GM12878 (cell line): ENCODE data around the gene MAML3. TPM values are rescaled to one million over a fixed set of nuclear protein-coding genes. Genes with fewer than 3 reads are reported as not detected.
A peak's percentile ranks its signal among the peaks of the same experiment; 100 is the strongest.

ENCODE experiments used
- ATAC-seq: fragments of 200-7000 bp; cut with Tn5 transposase; 3 replicates; pipeline ENCODE4 v1.9.1; 2020; ENCODE audit warnings: mild to moderate bottlenecking, moderate library complexity
- BruUV-seq: library from RNA; stranded (reverse); fragments of 400-500 nt; replicated peaks from 2 replicates; lab custom pipeline; 2021; lab: Mats Ljungman, UMichigan
- CTCF ChIA-PET: fragments of 300-600 bp; sonication (Branson Sonifier 250); formaldehyde crosslinking; extraction: SDS; loops from one replicate; lab custom pipeline; 2021; ENCODE audit warnings: inconsistent platforms; lab: Yijun Ruan, JAX
- POLR2A ChIA-PET: fragments of 350-600 bp; formaldehyde crosslinking; extraction: SDS; loops from one replicate; lab custom pipeline; 2021; ENCODE audit warnings: inconsistent platforms; lab: Charles Lee
- RAD21 ChIA-PET: fragments of 300-600 bp; sonication (Branson Sonifier 250); formaldehyde crosslinking; loops from one replicate; lab custom pipeline; 2023; ENCODE audit warnings: antibody characterized with exemption; ENCODE audit not compliant: unreplicated experiment; lab: Charles Lee
- SMC1A ChIA-PET: fragments of 300-600 bp; sonication (Branson Sonifier 250); formaldehyde crosslinking; loops from one replicate; lab custom pipeline; 2023; ENCODE audit not compliant: unreplicated experiment, uncharacterized antibody; lab: Charles Lee
- DNase-seq: peaks from one replicate; pipeline ENCODE4 v3.0.0-alpha.2; 2011; ENCODE audit warnings: low read depth, low spot score
- FAIRE-seq: peaks from 3 replicates; lab custom pipeline; 2011; peaks lifted over from hg19 to GRCh38; lab: Jason Lieb, UNC
- H2AFZ ChIP-seq: 2 replicates; pipeline ENCODE4 v1.6.0; 2011; ENCODE audit warnings: low read depth, low read length, control low read depth; ENCODE audit not compliant: control insufficient read depth
- H3K27ac ChIP-seq: 2 replicates; pipeline ENCODE4 v1.5.1; 2011; ENCODE audit warnings: control low read depth; ENCODE audit not compliant: control insufficient read depth, insufficient read depth
- H3K27me3 ChIP-seq, 2 experiments: replicated peaks in 1 of 2; 2 replicates each; pipeline versions ENCODE4 v1.6.0 to v1.6.1; 2011; ENCODE audit warnings: low read length in 1 of 2; ENCODE audit not compliant: control insufficient read depth in 2 of 2, insufficient read depth in 2 of 2
- H3K36me3 ChIP-seq, 2 experiments: 2 replicates each; pipeline ENCODE4 v1.5.1; 2011; ENCODE audit warnings: low read length in 1 of 2; ENCODE audit not compliant: control insufficient read depth in 2 of 2, insufficient read depth in 2 of 2
- H3K4me1 ChIP-seq: 2 replicates; pipeline ENCODE4 v1.6.1; 2011; ENCODE audit warnings: mild to moderate bottlenecking, low read length, moderate library complexity, mixed read lengths; ENCODE audit not compliant: control insufficient read depth, insufficient read depth
- H3K4me2 ChIP-seq: 2 replicates; pipeline ENCODE4 v1.6.0; 2011; ENCODE audit warnings: control low read depth; ENCODE audit not compliant: control insufficient read depth, insufficient read depth
- H3K4me3 ChIP-seq: fragments of 200-600 bp; sonication (generic); 2 replicates; pipeline ENCODE4 v1.5.1; 2016
- H3K79me2 ChIP-seq: 2 replicates; pipeline ENCODE4 v1.6.0; 2011; ENCODE audit warnings: low read length; ENCODE audit not compliant: control insufficient read depth, insufficient read depth
- H3K9ac ChIP-seq: 2 replicates; pipeline ENCODE4 v1.8.0; 2011; ENCODE audit warnings: low read length, control low read depth, mixed read lengths; ENCODE audit not compliant: control insufficient read depth, insufficient read depth
- H3K9me3 ChIP-seq: replicated peaks from 3 replicates; pipeline ENCODE4 v1.5.1; 2011; ENCODE audit warnings: mild to moderate bottlenecking, low read length; ENCODE audit not compliant: control insufficient read depth, insufficient read depth
- H4K20me1 ChIP-seq: 2 replicates; pipeline ENCODE4 v1.6.0; 2011; ENCODE audit not compliant: control insufficient read depth, insufficient read depth
- FOXM1 ChIP-seq: IDR thresholded peaks from 2 replicates; pipeline ENCODE4 v1.6.1; 2012; ENCODE audit warnings: low read depth, mild to moderate bottlenecking, inconsistent platforms, low read length, moderate library complexity
- WGBS: methylation state at CpG from one replicate; pipeline ENCODE4 v1.1.6; 2016; ENCODE audit warnings: low lambda C conversion rate; ENCODE audit not compliant: insufficient replicate concordance, insufficient coverage; ENCODE audit errors: missing lambda C conversion rate; 5-methylcytosine and 5-hydroxymethylcytosine counted together
- in situ Hi-C: fragments of 300-500 bp; cut with MboI; formaldehyde crosslinking; loops from 9 replicates; pipeline ENCODE4 v1.14.3; 2018; ENCODE audit warnings: mixed read lengths
- intact Hi-C: fragments of 100-400 bp; cut with micrococcal nuclease; formaldehyde crosslinking; loops from one replicate; pipeline ENCODE4 v1.14.2; 2022; ENCODE audit not compliant: unreplicated experiment
- polyA plus RNA-seq, 11 experiments: library from polyadenylated mRNA; depleted of rRNA in 4 of 11; unstranded in 6 of 11; stranded (reverse) in 5 of 11; fragments of >200 nt; fragmentation: Nextera tagmentation in 4 of 11; fragmentation: Illumina TruSeq in 1 of 11; extraction: Ambion mirVana in 4 of 11; extraction: Trizol in 1 of 11; gene quantifications; 1 replicate in 1 of 11; 2 replicates in 10 of 11; pipeline versions ENCODE4 v1.2.1 to v1.2.3, GENCODE V29; 2011 to 2016; ENCODE audit warnings: inconsistent platforms in 2 of 11, missing spikeins in 2 of 11, low read depth in 1 of 11
- total RNA-seq, 4 experiments: library from RNA; depleted of rRNA in 3 of 4; stranded (reverse); fragments of >200 nt in 3 of 4; fragmentation: Illumina TruSeq in 1 of 4; extraction: Trizol in 1 of 4; gene quantifications; 2 replicates each; pipeline versions ENCODE4 v1.2.1 to v1.2.3, GENCODE V29; 2013 to 2021
- TF ChIP-seq, protein P1 (sequence below), 3 experiments: IDR thresholded peaks in 2 of 3; conservative IDR thresholded peaks in 1 of 3; 2 replicates each; pipeline ENCODE4 v1.5.1; 2011; ENCODE audit warnings: low read depth in 3 of 3, low read length in 3 of 3, mild to moderate bottlenecking in 3 of 3, control low read depth in 2 of 3, moderate library complexity in 2 of 3, inconsistent platforms in 1 of 3, mixed read lengths in 1 of 3; ENCODE audit not compliant: control insufficient read depth in 2 of 3, insufficient read depth in 1 of 3; ENCODE audit errors: extremely low read depth in 1 of 3

MAML3 gene
- total and polyA plus RNA-seq, 10 of the 15 experiments (the other 5 are each of a cell fraction or from before 2014, with no cell fraction given): under 0.01 to 0.53 (median 0.06) TPM; not detected in 2

DNA sequence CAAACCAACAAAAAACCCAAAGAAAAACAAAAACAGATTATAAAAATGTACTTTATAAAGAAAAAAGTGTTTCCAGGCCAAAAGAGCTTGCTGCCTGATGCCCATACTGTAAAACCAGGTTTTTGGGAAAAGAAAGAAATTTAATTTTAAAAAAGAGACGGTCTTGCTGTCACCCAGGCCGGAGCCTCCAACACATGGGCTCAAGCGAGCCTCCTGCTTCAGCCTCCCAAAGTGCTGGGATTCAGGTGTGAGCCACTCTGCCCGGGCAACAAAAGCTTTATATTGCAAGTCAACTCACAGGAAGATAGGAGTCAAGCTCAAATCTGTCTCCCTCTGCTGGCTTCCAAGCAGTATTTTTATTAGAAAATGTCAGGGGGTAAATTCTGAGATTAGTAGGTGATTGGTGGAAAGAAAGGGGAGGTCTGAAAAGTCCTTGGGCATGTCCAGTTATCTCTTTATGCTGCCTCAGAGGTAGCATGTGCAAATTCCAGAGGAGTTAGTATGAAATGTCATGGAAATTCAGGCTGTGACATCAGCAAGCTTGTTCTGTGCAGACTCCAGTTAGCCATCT, 449.0 kb downstream of the MAML3 start:
- POLR2A ChIA-PET: no interaction called here
- no TSS peak for BruUV-seq
- DNase-seq: no peak

More for the DNA sequence above, 449.0 kb downstream of the MAML3 start:
- 85% methylated on average over 4 of the region's 4 CpGs for WGBS
- H3K36me3 ChIP-seq: peaks cover 0 to 1% of the 10 kb centered on the region in 2 experiments; a peak in 2 of 4 replicates
- H3K79me2 ChIP-seq: no peaks in the 10 kb centered on the region
- no peak overlapping the region for H3K4me3 ChIP-seq
- intact Hi-C loops (no loop called here), in situ Hi-C loops (no loop called here)
- H3K27ac ChIP-seq: no peak overlapping the region
- H3K4me2 ChIP-seq: no peak overlapping the region
- no peaks in the 10 kb centered on the region for H4K20me1 ChIP-seq
- ATAC-seq: no peak
- H3K9ac ChIP-seq: no peak overlapping the region
- SMC1A ChIA-PET: no interaction called here
- no peak overlapping the region for H2AFZ ChIP-seq
- no peak for FAIRE-seq
- H3K27me3 ChIP-seq: no peaks in the 10 kb centered on the region
- CTCF ChIA-PET: interaction anchor here (0.6 to 2.0 kb wide), 7 partner anchors 9 to 283 kb away, joined by 3 to 5 read pairs (median 3); no protein-coding TSS in a partner anchor
- H3K4me1 ChIP-seq: no peaks in the 10 kb centered on the region
- RAD21 ChIA-PET: no interaction called here
- no peak for TF ChIP-seq FOXM1
- TF ChIP-seq, protein P1, sequence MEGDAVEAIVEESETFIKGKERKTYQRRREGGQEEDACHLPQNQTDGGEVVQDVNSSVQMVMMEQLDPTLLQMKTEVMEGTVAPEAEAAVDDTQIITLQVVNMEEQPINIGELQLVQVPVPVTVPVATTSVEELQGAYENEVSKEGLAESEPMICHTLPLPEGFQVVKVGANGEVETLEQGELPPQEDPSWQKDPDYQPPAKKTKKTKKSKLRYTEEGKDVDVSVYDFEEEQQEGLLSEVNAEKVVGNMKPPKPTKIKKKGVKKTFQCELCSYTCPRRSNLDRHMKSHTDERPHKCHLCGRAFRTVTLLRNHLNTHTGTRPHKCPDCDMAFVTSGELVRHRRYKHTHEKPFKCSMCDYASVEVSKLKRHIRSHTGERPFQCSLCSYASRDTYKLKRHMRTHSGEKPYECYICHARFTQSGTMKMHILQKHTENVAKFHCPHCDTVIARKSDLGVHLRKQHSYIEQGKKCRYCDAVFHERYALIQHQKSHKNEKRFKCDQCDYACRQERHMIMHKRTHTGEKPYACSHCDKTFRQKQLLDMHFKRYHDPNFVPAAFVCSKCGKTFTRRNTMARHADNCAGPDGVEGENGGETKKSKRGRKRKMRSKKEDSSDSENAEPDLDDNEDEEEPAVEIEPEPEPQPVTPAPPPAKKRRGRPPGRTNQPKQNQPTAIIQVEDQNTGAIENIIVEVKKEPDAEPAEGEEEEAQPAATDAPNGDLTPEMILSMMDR (IDR thresholded peaks at IDR 0.05 in 2 of 3, conservative IDR thresholded peaks at IDR 0.05 in 1 of 3; ENCODE audit: control insufficient read depth in 2 of 3, extremely low read depth in 1 of 3, insufficient read depth in 1 of 3, low read depth in 3 of 3, low read length in 3 of 3): 0 out of 6 replicates have a peak, but pooled peaks of 1 of the 3 experiments have one; percentile 12
- H3K9me3 ChIP-seq: no peaks in the 10 kb centered on the region; the same call in 2 of the 3 replicates
